Ishikawa (cell line): ENCODE data around the gene USP40.

Experiments
- CEBPB ChIP-seq: IDR thresholded peaks from 2 replicates; pipeline ENCODE4 v1.6.1; 2012
- CREB1 ChIP-seq: IDR thresholded peaks from 2 replicates; pipeline ENCODE4 v1.6.1; 2012; ENCODE audit warnings: low read depth
- EGR1 ChIP-seq: IDR thresholded peaks from 2 replicates; pipeline ENCODE4 v1.6.1; 2012
- EP300 ChIP-seq: IDR thresholded peaks from 2 replicates; pipeline ENCODE4 v1.6.1; 2012; ENCODE audit warnings: borderline replicate concordance
- NFIC ChIP-seq: IDR thresholded peaks from 2 replicates; pipeline ENCODE4 v1.6.1; 2012
- RAD21 ChIP-seq: IDR thresholded peaks from 2 replicates; pipeline ENCODE4 v1.6.1; 2012; ENCODE audit warnings: low read depth
- REST ChIP-seq: IDR thresholded peaks from 2 replicates; pipeline ENCODE4 v1.6.1; 2012; ENCODE audit warnings: low read depth, mild to moderate bottlenecking
- TAF1 ChIP-seq: IDR thresholded peaks from 2 replicates; pipeline ENCODE4 v1.6.1; 2012; ENCODE audit warnings: low read depth, mild to moderate bottlenecking
- TCF12 ChIP-seq: IDR thresholded peaks from 2 replicates; pipeline ENCODE4 v1.6.1; 2012; ENCODE audit warnings: low read depth
- TEAD4 ChIP-seq: IDR thresholded peaks from 2 replicates; pipeline ENCODE4 v1.6.1; 2012
- YY1 ChIP-seq: IDR thresholded peaks from 2 replicates; pipeline ENCODE4 v1.6.1; 2012; ENCODE audit warnings: low read depth
- ZBTB7A ChIP-seq: IDR thresholded peaks from 2 replicates; pipeline ENCODE4 v1.6.1; 2012; ENCODE audit warnings: low read depth
- TF ChIP-seq, protein P1 (sequence below): IDR thresholded peaks from 2 replicates; pipeline ENCODE4 v1.6.1; 2012

GRCh38 chr2:233546774-233547173 lies 19.8 kb downstream of the USP40 start:
- no peak for TF ChIP-seq TAF1
- TF ChIP-seq TCF12 = no peak
- TF ChIP-seq REST = no peak
- no peak for TF ChIP-seq CREB1
- TF ChIP-seq, protein P1, sequence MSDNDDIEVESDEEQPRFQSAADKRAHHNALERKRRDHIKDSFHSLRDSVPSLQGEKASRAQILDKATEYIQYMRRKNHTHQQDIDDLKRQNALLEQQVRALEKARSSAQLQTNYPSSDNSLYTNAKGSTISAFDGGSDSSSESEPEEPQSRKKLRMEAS = no peak
- no peak for TF ChIP-seq EP300
- no peak for TF ChIP-seq NFIC
- TF ChIP-seq CEBPB = no peak
- TF ChIP-seq YY1 = no peak
- no peak for TF ChIP-seq EGR1
- TF ChIP-seq RAD21 = no peak
- TF ChIP-seq TEAD4 = no peak
- TF ChIP-seq ZBTB7A = no peak
